Stimulated activated naive CD8-positive, alpha-beta T cell treated with anti-CD3 and anti-CD28 coated beads, Interleukin-15, Interleukin-2, amounts not matched to agents 100 ng/mL and 50 ng/mL, for 24 hours (primary cell): Measurements from ENCODE around the gene EFCAB10.
"Not testable (repeated sequence)": the region's sequence is repeated elsewhere in the genome, so short reads cannot be mapped to it uniquely, and the experiment has no call there.

Experiments
- H3K27ac Mint-ChIP-seq: one replicate; pipeline ENCODE4 v1.8.0; 2021; ENCODE audit warnings: mild to moderate bottlenecking, mixed read lengths
- H3K27me3 Mint-ChIP-seq: one replicate; pipeline ENCODE4 v1.8.0; 2021; ENCODE audit warnings: mixed read lengths
- H3K36me3 Mint-ChIP-seq: one replicate; pipeline ENCODE4 v1.8.0; 2021; ENCODE audit warnings: low read depth, mixed read lengths
- H3K4me1 Mint-ChIP-seq: one replicate; pipeline ENCODE4 v1.8.0; 2021; ENCODE audit warnings: low read depth, mixed read lengths
- H3K4me3 Mint-ChIP-seq: one replicate; pipeline ENCODE4 v1.8.0; 2021; ENCODE audit warnings: mild to moderate bottlenecking, mixed read lengths
- H3K9me3 Mint-ChIP-seq: one replicate; pipeline ENCODE4 v1.8.0; 2021; ENCODE audit warnings: mixed read lengths

Gene EFCAB10

GRCh38 chr7:105524840-105525239, 56.5 kb downstream of the EFCAB10 start:
- no peaks in the 10 kb centered on the region for H3K9me3 Mint-ChIP-seq
- H3K36me3 Mint-ChIP-seq, result peaks cover 1% of the 10 kb centered on the region
- peaks cover 12% of the 10 kb centered on the region for H3K4me1 Mint-ChIP-seq
- no peak overlapping the region for H3K4me3 Mint-ChIP-seq
- H3K27ac Mint-ChIP-seq, result no peak overlapping the region
- H3K27me3 Mint-ChIP-seq, result no peaks in the 10 kb centered on the region

- H3K4me3 Mint-ChIP-seq, H3K27me3 Mint-ChIP-seq, H3K36me3 Mint-ChIP-seq, H3K9me3 Mint-ChIP-seq, H3K27ac Mint-ChIP-seq: not testable (repeated sequence)
- H3K4me1 Mint-ChIP-seq, result peaks cover 17% of the 10 kb centered on the region
Measured at GRCh38 chr7:105524423-105524822, 56.9 kb downstream of the EFCAB10 start.

GRCh38 chr7:105521717-105522463, 59.4 kb downstream of the EFCAB10 start, which contains the start of gene PUS7:
Gene PUS7 (minus strand): TSS chr7:105522271. CDS start chr7:105508512, 13,759 bp downstream.
- no peaks in the 10 kb centered on the region for H3K9me3 Mint-ChIP-seq
- H3K4me1 Mint-ChIP-seq, result peaks cover 19% of the 10 kb centered on the region
- peak within 1 kb of the TSS; percentile 97 for H3K4me3 Mint-ChIP-seq
- no peaks in the 10 kb centered on the region for H3K27me3 Mint-ChIP-seq
- H3K36me3 Mint-ChIP-seq, result peaks cover 20% of the 10 kb centered on the region
- H3K27ac Mint-ChIP-seq, result peak within 1 kb of the TSS; percentile 96

- Mint-ChIP-seq H3K36me3 (peaks cover 27% of the 10 kb centered on the region), H3K27me3 (no peaks in the 10 kb centered on the region), H3K4me1 (peaks cover 23% of the 10 kb centered on the region), H3K9me3 (no peaks in the 10 kb centered on the region), H3K27ac (peak overlapping the region; percentile 96), H3K4me3 (peak overlapping the region; percentile 97)
Measured at GRCh38 chr7:105521027-105521716, 60.1 kb downstream of the EFCAB10 start.

- Mint-ChIP-seq H3K4me1 (peaks cover 23% of the 10 kb centered on the region), H3K4me3 (peak overlapping the region; percentile 97), H3K36me3 (peaks cover 29% of the 10 kb centered on the region)
- not testable (repeated sequence) for H3K27ac Mint-ChIP-seq, H3K27me3 Mint-ChIP-seq, H3K9me3 Mint-ChIP-seq
Measured at GRCh38 chr7:105520620-105521019, 60.7 kb downstream of the EFCAB10 start.

- Mint-ChIP-seq H3K27ac (no peak overlapping the region), H3K9me3 (no peaks in the 10 kb centered on the region), H3K4me3 (peak overlapping the region; percentile 71), H3K4me1 (peaks cover 33% of the 10 kb centered on the region), H3K36me3 (peaks cover 29% of the 10 kb centered on the region), H3K27me3 (no peaks in the 10 kb centered on the region)
Measured at GRCh38 chr7:105519353-105519752, 61.9 kb downstream of the EFCAB10 start.

- H3K4me3 Mint-ChIP-seq, result not testable (repeated sequence)
Measured at GRCh38 chr7:105515610-105516009, 65.7 kb downstream of the EFCAB10 start.

More at GRCh38 chr7:105515610-105516009, 65.7 kb downstream of the EFCAB10 start:
- peaks cover 43% of the 10 kb centered on the region for H3K36me3 Mint-ChIP-seq
- peaks cover 43% of the 10 kb centered on the region for H3K4me1 Mint-ChIP-seq
- not testable (repeated sequence) for H3K27ac Mint-ChIP-seq, H3K27me3 Mint-ChIP-seq, H3K9me3 Mint-ChIP-seq
